K562 (cell line): ENCODE data around the gene ALDH1A2. TPM values are rescaled to one million over a fixed set of nuclear protein-coding genes. Genes with fewer than 3 reads are reported as not detected.

Source experiments
- CHD4 ChIP-seq: fragments of 200-600 bp; sonication (generic); IDR thresholded peaks from 3 replicates; pipeline ENCODE4 v1.6.1; 2012; ENCODE audit warnings: low read depth, mild to moderate bottlenecking, mixed read lengths, low read length, inconsistent platforms; ENCODE audit not compliant: insufficient read depth, insufficient replicate concordance, poor library complexity, severe bottlenecking
- MAFK ChIP-seq: IDR thresholded peaks from 2 replicates; pipeline ENCODE4 v1.6.1; 2011; ENCODE audit warnings: low read length, improper control_type of control experiment
- PHF8 ChIP-seq: fragments of 200-600 bp; sonication (generic); IDR thresholded peaks from 2 replicates; pipeline ENCODE4 v1.6.1; 2012; ENCODE audit warnings: mixed run types, mild to moderate bottlenecking, inconsistent platforms, low read length, moderate library complexity, borderline replicate concordance
- SOX6 ChIP-seq: fragments of 450-650 bp; IDR thresholded peaks from 2 replicates; pipeline ENCODE4 v1.6.1; 2014; ENCODE audit warnings: mild to moderate bottlenecking
- SRF ChIP-seq, 2 experiments: fragments of 250-450, 450-650 bp in 1 of 2; sonication (Bioruptor Pico) in 1 of 2; sonication (generic) in 1 of 2; formaldehyde crosslinking; IDR thresholded peaks; 2 replicates each; pipeline versions ENCODE4 v1.5.0 to v1.5.1; 2020 to 2022; ENCODE audit warnings: mild to moderate bottlenecking in 1 of 2, missing genetic modification reagents in 1 of 2
- TCF7L2 ChIP-seq: fragments of 150-350 bp; IDR thresholded peaks from 2 replicates; pipeline ENCODE4 v1.6.1; 2016; ENCODE audit warnings: low read depth, mild to moderate bottlenecking, low read length, moderate library complexity
- TFAM ChIP-seq: fragments of 250-450 bp; sonication (Bioruptor Pico); conservative IDR thresholded peaks from 2 replicates; pipeline ENCODE4 v1.5.0; 2021; ENCODE audit warnings: mild to moderate bottlenecking, moderate library complexity
- ZBTB17 ChIP-seq: fragments of 450-650 bp; formaldehyde crosslinking; IDR thresholded peaks from 2 replicates; pipeline ENCODE4 v1.4.0; 2020; ENCODE audit warnings: mild to moderate bottlenecking
- ZFP36 ChIP-seq: fragments of 150-350 bp; IDR thresholded peaks from 2 replicates; pipeline ENCODE4 v1.6.1; 2018; ENCODE audit warnings: low read length, low read depth; ENCODE audit not compliant: partially characterized antibody
- ZNF274 ChIP-seq: IDR thresholded peaks from 2 replicates; pipeline ENCODE4 v1.6.1; 2011; ENCODE audit warnings: low read depth, mild to moderate bottlenecking, low read length, moderate library complexity, borderline replicate concordance
- polyA plus RNA-seq, 8 experiments: library from polyadenylated mRNA; depleted of rRNA in 4 of 8; stranded (reverse) in 5 of 8; unstranded in 3 of 8; fragments of >200 nt; fragmentation: Nextera tagmentation in 2 of 8; fragmentation: Illumina TruSeq in 1 of 8; extraction: Ambion mirVana in 2 of 8; extraction: Trizol in 1 of 8; gene quantifications; 2 replicates each; pipeline versions ENCODE4 v1.2.1 to v1.2.3, GENCODE V29; 2011 to 2014; ENCODE audit warnings: inconsistent platforms in 1 of 8, missing spikeins in 1 of 8
- total RNA-seq, 7 experiments: library from RNA; depleted of rRNA in 6 of 7; stranded (reverse); fragments of >200 nt in 6 of 7; fragmentation: Illumina TruSeq in 2 of 7; extraction: Trizol in 2 of 7; gene quantifications; 2 replicates each; pipeline versions ENCODE4 v1.2.1 to v1.2.3, GENCODE V29; 2011 to 2021; ENCODE audit warnings: low replicate concordance in 1 of 7
- TF ChIP-seq, protein P1 (sequence below): fragments of 450-650 bp; formaldehyde crosslinking; IDR thresholded peaks from 2 replicates; pipeline ENCODE4 v1.4.0; 2020; ENCODE audit warnings: mild to moderate bottlenecking, mixed read lengths

The ALDH1A2 gene
- total and polyA plus RNA-seq, 9 of the 15 experiments (the other 6 are each of a cell fraction or from before 2014, with no cell fraction given): 115 to 393 (median 333) TPM

DNA sequence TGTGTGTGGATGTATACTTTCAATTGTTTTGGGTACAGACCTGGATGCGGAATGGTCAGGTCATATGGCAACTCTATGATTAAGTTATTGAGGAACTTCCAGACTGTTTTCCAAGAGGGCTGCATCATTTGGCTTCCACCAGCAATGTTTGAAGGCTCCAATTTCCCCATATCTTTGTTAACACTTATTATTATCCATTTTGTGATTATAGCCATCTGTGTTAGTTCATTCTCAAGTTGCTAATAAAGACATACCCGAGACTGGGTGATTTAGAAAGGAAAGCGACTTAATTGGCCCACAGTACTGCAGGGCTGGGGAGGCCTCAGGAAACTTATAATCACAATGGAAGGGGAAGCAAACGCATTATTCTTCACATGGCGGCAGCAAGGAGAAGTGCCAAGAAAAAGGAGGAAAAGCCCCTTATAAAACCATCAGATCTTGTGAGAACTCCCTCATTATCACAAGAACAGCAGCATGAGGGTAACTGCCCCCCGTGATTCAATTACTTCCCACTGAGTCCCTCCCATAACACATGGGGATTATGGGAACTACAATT, 31.1 kb upstream of the ALDH1A2 start (continued):
- TF ChIP-seq CHD4 (no peak), ZFP36 (peak; percentile 56), TCF7L2 (no peak), PHF8 (no peak), TFAM (CRISPR knock-in tag) (no peak), ZNF274 (no peak), MAFK (no peak), ZBTB17 (no peak), SOX6 (no peak), SRF (CRISPR knock-in tag; IDR thresholded peaks at IDR 0.05) (no peak)
- TF ChIP-seq, protein P1, sequence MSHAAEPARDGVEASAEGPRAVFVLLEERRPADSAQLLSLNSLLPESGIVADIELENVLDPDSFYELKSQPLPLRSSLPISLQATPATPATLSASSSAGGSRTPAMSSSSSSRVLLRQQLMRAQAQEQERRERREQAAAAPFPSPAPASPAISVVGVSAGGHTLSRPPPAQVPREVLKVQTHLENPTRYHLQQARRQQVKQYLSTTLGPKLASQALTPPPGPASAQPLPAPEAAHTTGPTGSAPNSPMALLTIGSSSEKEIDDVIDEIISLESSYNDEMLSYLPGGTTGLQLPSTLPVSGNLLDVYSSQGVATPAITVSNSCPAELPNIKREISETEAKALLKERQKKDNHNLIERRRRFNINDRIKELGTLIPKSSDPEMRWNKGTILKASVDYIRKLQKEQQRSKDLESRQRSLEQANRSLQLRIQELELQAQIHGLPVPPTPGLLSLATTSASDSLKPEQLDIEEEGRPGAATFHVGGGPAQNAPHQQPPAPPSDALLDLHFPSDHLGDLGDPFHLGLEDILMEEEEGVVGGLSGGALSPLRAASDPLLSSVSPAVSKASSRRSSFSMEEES (CRISPR knock-in tag): no peak
